Omental fat pad (tissue), 4 donors: ENCODE results near the gene COPB2. TPM values are rescaled to one million over a fixed set of nuclear protein-coding genes. Genes with fewer than 3 reads are reported as not detected.

Experiments used
- ATAC-seq: fragments of 150-250 bp; one replicate; pipeline ENCODE4 v1.9.1; 2016; ENCODE audit warnings: mild to moderate bottlenecking, moderate library complexity; ENCODE audit not compliant: low FRiP score
- DNase-seq: peaks from one replicate; pipeline ENCODE4 v3.0.0-alpha.2; 2019; ENCODE audit warnings: low spot score
- total RNA-seq, 4 donors: library from RNA; depleted of rRNA; stranded (reverse); fragments of >200 nt; gene quantifications; one replicate each; pipeline ENCODE4 v1.1.0, GENCODE V29; 2016
- TF ChIP-seq, protein P1 (sequence below), 3 donors: fragments of 450-650 bp; IDR thresholded peaks; one replicate each; pipeline ENCODE4 v1.5.1; 2016 to 2017; ENCODE audit warnings: antibody characterized with exemption in 3 of 3, mild to moderate bottlenecking in 3 of 3, moderate library complexity in 2 of 3

Gene COPB2
- total RNA-seq, 4 donors from 2014 or later = 77.1 to 97.6 (median 91.1) TPM

GRCh38 chr3:139317215-139317614 lies 72.2 kb downstream of the COPB2 start:
- TF ChIP-seq, protein P1, sequence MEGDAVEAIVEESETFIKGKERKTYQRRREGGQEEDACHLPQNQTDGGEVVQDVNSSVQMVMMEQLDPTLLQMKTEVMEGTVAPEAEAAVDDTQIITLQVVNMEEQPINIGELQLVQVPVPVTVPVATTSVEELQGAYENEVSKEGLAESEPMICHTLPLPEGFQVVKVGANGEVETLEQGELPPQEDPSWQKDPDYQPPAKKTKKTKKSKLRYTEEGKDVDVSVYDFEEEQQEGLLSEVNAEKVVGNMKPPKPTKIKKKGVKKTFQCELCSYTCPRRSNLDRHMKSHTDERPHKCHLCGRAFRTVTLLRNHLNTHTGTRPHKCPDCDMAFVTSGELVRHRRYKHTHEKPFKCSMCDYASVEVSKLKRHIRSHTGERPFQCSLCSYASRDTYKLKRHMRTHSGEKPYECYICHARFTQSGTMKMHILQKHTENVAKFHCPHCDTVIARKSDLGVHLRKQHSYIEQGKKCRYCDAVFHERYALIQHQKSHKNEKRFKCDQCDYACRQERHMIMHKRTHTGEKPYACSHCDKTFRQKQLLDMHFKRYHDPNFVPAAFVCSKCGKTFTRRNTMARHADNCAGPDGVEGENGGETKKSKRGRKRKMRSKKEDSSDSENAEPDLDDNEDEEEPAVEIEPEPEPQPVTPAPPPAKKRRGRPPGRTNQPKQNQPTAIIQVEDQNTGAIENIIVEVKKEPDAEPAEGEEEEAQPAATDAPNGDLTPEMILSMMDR (IDR thresholded peaks at IDR 0.05) = no peak
- ATAC-seq (no peak), DNase-seq (no peak)

- TF ChIP-seq, protein P1 (IDR thresholded peaks at IDR 0.05) = no peak
- DNase-seq = no peak
- no peak for ATAC-seq
Measured at GRCh38 chr3:139313921-139314320, 75.5 kb downstream of the COPB2 start.

GRCh38 chr3:139312959-139313358 lies 76.5 kb downstream of the COPB2 start:
- TF ChIP-seq, protein P1 (IDR thresholded peaks at IDR 0.05) = no peak
- DNase-seq (no peak), ATAC-seq (no peak)

DNA sequence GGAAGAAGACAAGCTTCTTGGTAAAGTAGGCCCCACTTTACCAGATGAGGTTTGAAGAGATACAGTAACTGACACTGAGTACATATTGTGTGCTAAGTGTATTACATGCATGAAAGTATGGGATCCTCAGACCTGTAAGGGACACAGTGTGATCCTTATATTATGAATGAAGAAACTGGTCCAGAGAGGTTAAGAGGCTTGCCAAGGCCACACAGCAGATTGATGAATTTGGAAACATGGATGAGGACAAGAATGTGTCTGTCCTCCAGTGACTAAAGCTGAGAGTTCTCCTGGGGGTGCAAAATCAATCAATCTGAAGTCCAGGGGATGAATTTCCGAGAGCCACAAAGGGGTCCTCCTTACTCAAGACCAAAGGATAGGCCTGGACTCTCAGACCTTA lies 77.0 kb downstream of the COPB2 start:
- no peak for DNase-seq
- TF ChIP-seq, protein P1 (IDR thresholded peaks at IDR 0.05) = no peak

GRCh38 chr3:139311557-139311956 lies 77.9 kb downstream of the COPB2 start:
- DNase-seq = no peak
- TF ChIP-seq, protein P1 (IDR thresholded peaks at IDR 0.05) = no peak
- no peak for ATAC-seq

More for the DNA sequence above, 77.0 kb downstream of the COPB2 start:
- ATAC-seq = no peak

- TF ChIP-seq, protein P1 (IDR thresholded peaks at IDR 0.05) = no peak
- DNase-seq (no peak), ATAC-seq (no peak)
Measured at GRCh38 chr3:139310474-139310933, 78.9 kb downstream of the COPB2 start.

GRCh38 chr3:139309880-139310279 lies 79.6 kb downstream of the COPB2 start:
- ATAC-seq (no peak), DNase-seq (no peak)
- TF ChIP-seq, protein P1 (IDR thresholded peaks at IDR 0.05) = no peak
